Liver (tissue), 9 donors: Measurements from ENCODE around the gene PPP2R2B. TPM values are rescaled to one million over a fixed set of nuclear protein-coding genes. Genes with fewer than 3 reads are reported as not detected.
"Not testable (repeated sequence)": the region's sequence is repeated elsewhere in the genome, so short reads cannot be mapped to it uniquely, and the experiment has no call there.

ENCODE experiments used
- DNase-seq: peaks from one replicate; pipeline ENCODE4 v3.0.0-alpha.2; 2017; ENCODE audit warnings: low spot score
- H3K27ac ChIP-seq, 2 donors: one replicate each; pipeline ENCODE4 v1.7.0; 2013; ENCODE audit warnings: inconsistent platforms in 2 of 2, low read length in 2 of 2, control low read depth in 1 of 2, low read depth in 1 of 2, mild to moderate bottlenecking in 1 of 2
- H3K27me3 ChIP-seq, 4 donors: one replicate each; pipeline versions ENCODE4 v1.6.1 to v1.7.0; 2013; ENCODE audit warnings: low read length in 3 of 4, inconsistent platforms in 1 of 4, mild to moderate bottlenecking in 1 of 4, moderate library complexity in 1 of 4; ENCODE audit not compliant: control insufficient read depth in 4 of 4, insufficient read depth in 4 of 4
- H3K36me3 ChIP-seq, 4 donors: one replicate each; pipeline versions ENCODE4 v1.6.1 to v1.7.0; 2013; ENCODE audit warnings: low read length in 3 of 4, mild to moderate bottlenecking in 3 of 4, low read depth in 1 of 4, moderate library complexity in 1 of 4; ENCODE audit not compliant: control insufficient read depth in 4 of 4, insufficient read depth in 3 of 4
- H3K4me1 ChIP-seq, 4 donors: one replicate each; pipeline versions ENCODE4 v1.6.1 to v1.7.0; 2013; ENCODE audit warnings: low read length in 3 of 4, mild to moderate bottlenecking in 3 of 4, moderate library complexity in 1 of 4; ENCODE audit not compliant: control insufficient read depth in 4 of 4, insufficient read depth in 4 of 4
- H3K4me3 ChIP-seq, 3 donors: one replicate each; pipeline versions ENCODE4 v1.6.1 to v1.7.0; 2013; ENCODE audit warnings: low read length in 3 of 3, control low read depth in 1 of 3, low read depth in 1 of 3, mild to moderate bottlenecking in 1 of 3
- H3K9ac ChIP-seq, 2 donors: one replicate each; pipeline ENCODE4 v1.7.0; 2013; ENCODE audit warnings: low read length in 2 of 2, mild to moderate bottlenecking in 2 of 2, moderate library complexity in 2 of 2, control low read depth in 1 of 2, low read depth in 1 of 2
- H3K9me3 ChIP-seq, 4 donors: one replicate each; pipeline versions ENCODE4 v1.6.1 to v1.7.0; 2013; ENCODE audit warnings: low read length in 3 of 4; ENCODE audit not compliant: control insufficient read depth in 4 of 4
- EGR1 ChIP-seq, 2 donors: IDR thresholded peaks; 2 replicates each; pipeline ENCODE4 v1.6.1; 2016 to 2018; ENCODE audit warnings: antibody characterized with exemption in 2 of 2, low read depth in 2 of 2
- FOXA1 ChIP-seq: IDR thresholded peaks from 2 replicates; pipeline ENCODE4 v1.6.1; 2016; ENCODE audit warnings: antibody characterized with exemption
- FOXA2 ChIP-seq: IDR thresholded peaks from 2 replicates; pipeline ENCODE4 v1.6.1; 2016; ENCODE audit warnings: antibody characterized with exemption
- GABPA ChIP-seq, 2 donors: IDR thresholded peaks in 1 of 2; conservative IDR thresholded peaks in 1 of 2; 2 replicates each; pipeline ENCODE4 v1.6.1; 2016; ENCODE audit warnings: antibody characterized with exemption in 2 of 2, mild to moderate bottlenecking in 1 of 2, moderate library complexity in 1 of 2
- HNF4A ChIP-seq, 2 donors: conservative IDR thresholded peaks; 2 replicates each; pipeline ENCODE4 v1.6.1; 2016; ENCODE audit warnings: antibody characterized with exemption in 2 of 2, mild to moderate bottlenecking in 2 of 2
- HNF4G ChIP-seq: IDR thresholded peaks from 2 replicates; pipeline ENCODE4 v1.6.1; 2016; ENCODE audit warnings: antibody characterized with exemption
- JUND ChIP-seq, 2 donors: IDR thresholded peaks; 2 replicates each; pipeline ENCODE4 v1.6.1; 2016; ENCODE audit warnings: antibody characterized with exemption in 2 of 2
- NR2F2 ChIP-seq: IDR thresholded peaks from 2 replicates; pipeline ENCODE4 v1.6.1; 2016; ENCODE audit warnings: antibody characterized with exemption
- RXRA ChIP-seq, 2 donors: IDR thresholded peaks; 2 replicates each; pipeline ENCODE4 v1.6.1; 2017 to 2018; ENCODE audit warnings: antibody characterized with exemption in 2 of 2, mild to moderate bottlenecking in 1 of 2
- SP1 ChIP-seq: IDR thresholded peaks from 2 replicates; pipeline ENCODE4 v1.6.1; 2018; ENCODE audit warnings: antibody characterized with exemption, mild to moderate bottlenecking
- TAF1 ChIP-seq: conservative IDR thresholded peaks from 2 replicates; pipeline ENCODE4 v1.6.1; 2016; ENCODE audit warnings: antibody characterized with exemption, mild to moderate bottlenecking
- YY1 ChIP-seq: IDR thresholded peaks from 2 replicates; pipeline ENCODE4 v1.6.1; 2016; ENCODE audit warnings: antibody characterized with exemption, mild to moderate bottlenecking
- WGBS: extraction: QIAGEN DNeasy Blood & Tissue Kit; methylation state at CpG from one replicate; pipeline ENCODE4 v1.1.7; 2013; 5-methylcytosine and 5-hydroxymethylcytosine counted together
- polyA plus RNA-seq, 2 donors: library from polyadenylated mRNA; stranded (reverse) in 1 of 2; unstranded in 1 of 2; fragments of 200-250 nt in 1 of 2; fragments of >200 nt in 1 of 2; fragmentation: Nextera tagmentation in 1 of 2; extraction: Ambion mirVana in 1 of 2; gene quantifications; one replicate each; pipeline versions ENCODE4 v1.2.1 to v1.2.3, GENCODE V29; 2013 to 2015
- total RNA-seq, 2 donors: library from RNA; depleted of rRNA; stranded (reverse); fragments of >200 nt; gene quantifications; one replicate each; pipeline ENCODE4 v1.2.3, GENCODE V29; 2014
- TF ChIP-seq, protein P1 (sequence below): IDR thresholded peaks from 2 replicates; pipeline ENCODE4 v1.6.1; 2016; ENCODE audit warnings: antibody characterized with exemption, mild to moderate bottlenecking
- TF ChIP-seq, protein P2 (sequence below): IDR thresholded peaks from 2 replicates; pipeline ENCODE4 v1.6.1; 2016; ENCODE audit warnings: antibody characterized with exemption
- TF ChIP-seq, protein P3 (sequence below): fragments of 150-350 bp; IDR thresholded peaks from 2 replicates; pipeline ENCODE4 v1.5.1; 2017; ENCODE audit warnings: improper control_type of control experiment, low read depth, low read length; ENCODE audit not compliant: missing input control
- donor health status: healthy.
- donor health status: healthy.
- donor health status: healthy.
- donor health status: healthy.
- donor health status: healthy.

PPP2R2B gene
- total and polyA plus RNA-seq, 4 donors: 0.15 to 6.3 (median 0.40) TPM

DNA sequence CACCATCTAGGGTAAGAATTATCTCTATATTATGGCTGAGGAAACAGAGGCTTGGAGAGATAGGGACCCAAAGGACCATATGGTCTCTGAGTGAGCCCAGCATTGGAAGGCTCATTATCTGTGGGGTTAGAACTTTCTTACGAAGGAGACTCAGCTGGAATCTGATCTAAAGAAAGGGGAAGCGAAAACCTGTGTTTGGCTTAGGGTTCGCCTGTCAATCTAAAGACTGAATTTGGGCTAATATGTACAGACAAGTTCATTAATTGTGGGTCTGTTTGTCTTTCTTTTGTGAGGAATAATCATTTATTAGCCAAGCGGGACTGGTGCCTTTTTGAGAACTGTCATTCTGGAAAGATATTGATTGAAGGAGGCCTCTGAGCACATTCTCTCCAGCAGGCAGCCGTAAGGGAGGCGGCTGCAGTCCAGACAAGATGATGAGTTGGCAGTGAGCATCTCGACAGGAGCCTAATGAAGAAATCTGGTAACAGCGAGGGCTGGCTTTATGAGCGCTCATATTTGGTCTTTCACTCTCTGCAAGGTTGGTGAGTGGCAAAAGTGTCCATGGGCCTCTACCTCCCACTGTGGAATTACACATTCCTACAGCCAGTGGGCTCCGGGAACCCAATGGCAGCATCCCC, 258.4 kb downstream of the PPP2R2B start:
- H3K9me3 ChIP-seq: peaks cover 0 to 7% (median under 1%) of the 10 kb centered on the region in 4 donors

DNA sequence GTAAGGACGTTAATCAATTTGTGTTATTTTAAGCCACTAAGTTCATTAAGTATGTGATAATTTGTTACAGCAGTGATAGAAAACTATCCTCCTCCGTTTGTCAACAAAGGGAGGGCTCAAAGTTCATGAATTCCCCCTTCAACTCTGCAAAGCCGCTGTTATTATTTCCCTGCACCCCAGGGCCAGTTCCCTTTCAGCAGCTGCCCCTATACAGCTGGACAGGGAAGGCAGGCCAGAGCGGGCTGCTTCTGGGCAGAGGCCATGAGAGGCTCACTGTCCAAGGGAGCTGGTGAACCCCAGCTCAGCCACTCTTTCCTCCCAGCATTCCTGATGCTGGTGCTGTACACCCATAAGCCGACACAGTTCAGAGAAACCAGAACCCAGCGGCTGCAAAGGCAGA, 260.1 kb downstream of the PPP2R2B start:
- TF ChIP-seq FOXA2 (no peak), HNF4G (no peak), FOXA1 (no peak), EGR1 (IDR thresholded peaks at IDR 0.05; ENCODE audit: low read depth in 2 of 2) (no peak), HNF4A (conservative IDR thresholded peaks at IDR 0.05) (peak; percentile 10 to 35)
- TF ChIP-seq, protein P1, sequence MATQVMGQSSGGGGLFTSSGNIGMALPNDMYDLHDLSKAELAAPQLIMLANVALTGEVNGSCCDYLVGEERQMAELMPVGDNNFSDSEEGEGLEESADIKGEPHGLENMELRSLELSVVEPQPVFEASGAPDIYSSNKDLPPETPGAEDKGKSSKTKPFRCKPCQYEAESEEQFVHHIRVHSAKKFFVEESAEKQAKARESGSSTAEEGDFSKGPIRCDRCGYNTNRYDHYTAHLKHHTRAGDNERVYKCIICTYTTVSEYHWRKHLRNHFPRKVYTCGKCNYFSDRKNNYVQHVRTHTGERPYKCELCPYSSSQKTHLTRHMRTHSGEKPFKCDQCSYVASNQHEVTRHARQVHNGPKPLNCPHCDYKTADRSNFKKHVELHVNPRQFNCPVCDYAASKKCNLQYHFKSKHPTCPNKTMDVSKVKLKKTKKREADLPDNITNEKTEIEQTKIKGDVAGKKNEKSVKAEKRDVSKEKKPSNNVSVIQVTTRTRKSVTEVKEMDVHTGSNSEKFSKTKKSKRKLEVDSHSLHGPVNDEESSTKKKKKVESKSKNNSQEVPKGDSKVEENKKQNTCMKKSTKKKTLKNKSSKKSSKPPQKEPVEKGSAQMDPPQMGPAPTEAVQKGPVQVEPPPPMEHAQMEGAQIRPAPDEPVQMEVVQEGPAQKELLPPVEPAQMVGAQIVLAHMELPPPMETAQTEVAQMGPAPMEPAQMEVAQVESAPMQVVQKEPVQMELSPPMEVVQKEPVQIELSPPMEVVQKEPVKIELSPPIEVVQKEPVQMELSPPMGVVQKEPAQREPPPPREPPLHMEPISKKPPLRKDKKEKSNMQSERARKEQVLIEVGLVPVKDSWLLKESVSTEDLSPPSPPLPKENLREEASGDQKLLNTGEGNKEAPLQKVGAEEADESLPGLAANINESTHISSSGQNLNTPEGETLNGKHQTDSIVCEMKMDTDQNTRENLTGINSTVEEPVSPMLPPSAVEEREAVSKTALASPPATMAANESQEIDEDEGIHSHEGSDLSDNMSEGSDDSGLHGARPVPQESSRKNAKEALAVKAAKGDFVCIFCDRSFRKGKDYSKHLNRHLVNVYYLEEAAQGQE: no peak
- Histone ChIP-seq H3K9me3 (peaks cover 0 to 7% (median under 1%) of the 10 kb centered on the region in 4 donors), H3K27ac (no peak overlapping the region), H3K9ac (no peak overlapping the region), H3K36me3 (no peaks in the 10 kb centered on the region), H3K4me3 (no peak overlapping the region), H3K27me3 (no peaks in the 10 kb centered on the region), H3K4me1 (peaks cover 0 to 3% (median 0%) of the 10 kb centered on the region in 4 donors)
- WGBS: 47% methylated on average over 6 of the region's 6 CpGs
- DNase-seq: no peak

More for the DNA sequence above, 258.4 kb downstream of the PPP2R2B start:
- DNase-seq: no peak
- Histone ChIP-seq H3K27me3 (no peaks in the 10 kb centered on the region), H3K9ac (no peak overlapping the region), H3K36me3 (no peaks in the 10 kb centered on the region), H3K4me3 (no peak overlapping the region), H3K27ac (no peak overlapping the region), H3K4me1 (peaks cover 0 to 3% (median 0%) of the 10 kb centered on the region in 4 donors)
- 94% methylated on average over 10 of the region's 10 CpGs for WGBS
- TF ChIP-seq SP1: no peak
- TF ChIP-seq, protein P2, sequence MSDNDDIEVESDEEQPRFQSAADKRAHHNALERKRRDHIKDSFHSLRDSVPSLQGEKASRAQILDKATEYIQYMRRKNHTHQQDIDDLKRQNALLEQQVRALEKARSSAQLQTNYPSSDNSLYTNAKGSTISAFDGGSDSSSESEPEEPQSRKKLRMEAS: no peak
- TF ChIP-seq FOXA1: no peak
- no peak for TF ChIP-seq YY1
- TF ChIP-seq, protein P1: no peak
- no peak for TF ChIP-seq HNF4A (conservative IDR thresholded peaks at IDR 0.05)
- no peak for TF ChIP-seq FOXA2
- no peak for TF ChIP-seq EGR1 (IDR thresholded peaks at IDR 0.05; ENCODE audit: low read depth in 2 of 2)
- TF ChIP-seq, protein P3, sequence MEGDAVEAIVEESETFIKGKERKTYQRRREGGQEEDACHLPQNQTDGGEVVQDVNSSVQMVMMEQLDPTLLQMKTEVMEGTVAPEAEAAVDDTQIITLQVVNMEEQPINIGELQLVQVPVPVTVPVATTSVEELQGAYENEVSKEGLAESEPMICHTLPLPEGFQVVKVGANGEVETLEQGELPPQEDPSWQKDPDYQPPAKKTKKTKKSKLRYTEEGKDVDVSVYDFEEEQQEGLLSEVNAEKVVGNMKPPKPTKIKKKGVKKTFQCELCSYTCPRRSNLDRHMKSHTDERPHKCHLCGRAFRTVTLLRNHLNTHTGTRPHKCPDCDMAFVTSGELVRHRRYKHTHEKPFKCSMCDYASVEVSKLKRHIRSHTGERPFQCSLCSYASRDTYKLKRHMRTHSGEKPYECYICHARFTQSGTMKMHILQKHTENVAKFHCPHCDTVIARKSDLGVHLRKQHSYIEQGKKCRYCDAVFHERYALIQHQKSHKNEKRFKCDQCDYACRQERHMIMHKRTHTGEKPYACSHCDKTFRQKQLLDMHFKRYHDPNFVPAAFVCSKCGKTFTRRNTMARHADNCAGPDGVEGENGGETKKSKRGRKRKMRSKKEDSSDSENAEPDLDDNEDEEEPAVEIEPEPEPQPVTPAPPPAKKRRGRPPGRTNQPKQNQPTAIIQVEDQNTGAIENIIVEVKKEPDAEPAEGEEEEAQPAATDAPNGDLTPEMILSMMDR: no peak
- no peak for TF ChIP-seq HNF4G
- TF ChIP-seq RXRA (IDR thresholded peaks at IDR 0.05): no peak
- no peak for TF ChIP-seq TAF1
- no peak for TF ChIP-seq NR2F2
- TF ChIP-seq JUND (IDR thresholded peaks at IDR 0.05): no peak
- TF ChIP-seq GABPA (IDR thresholded peaks at IDR 0.05 in 1 of 2, conservative IDR thresholded peaks at IDR 0.05 in 1 of 2): no peak

DNA sequence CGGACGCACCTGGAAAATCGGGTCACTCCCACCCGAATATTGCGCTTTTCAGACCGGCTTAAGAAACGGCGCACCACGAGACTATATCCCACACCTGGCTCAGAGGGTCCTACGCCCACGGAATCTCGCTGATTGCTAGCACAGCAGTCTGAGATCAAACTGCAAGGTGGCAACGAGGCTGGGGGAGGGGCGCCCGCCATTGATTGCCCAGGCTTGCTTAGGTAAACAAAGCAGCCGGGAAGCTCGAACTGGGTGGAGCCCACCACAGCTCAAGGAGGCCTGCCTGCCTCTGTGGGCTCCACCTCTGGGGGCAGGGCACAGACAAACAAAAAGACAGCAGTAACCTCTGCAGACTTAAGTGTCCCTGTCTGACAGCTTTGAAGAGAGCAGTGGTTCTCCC, 268.8 kb downstream of the PPP2R2B start:
- H3K27me3 ChIP-seq, H3K27ac ChIP-seq, H3K9me3 ChIP-seq, H3K4me3 ChIP-seq, H3K36me3 ChIP-seq, DNase-seq, H3K9ac ChIP-seq, H3K4me1 ChIP-seq: not testable (repeated sequence)
- WGBS: 29% methylated on average over 6 of the region's 17 CpGs
